ENCODE results near the gene PGK1. TPM values are rescaled to one million over a fixed set of nuclear protein-coding genes. Genes with fewer than 3 reads are reported as not detected.

Gene PGK1
- total RNA-seq, 3 donors from 2014 or later, result 122 to 149 (median 126) TPM

- no peak for DNase-seq (ENCODE audit: low spot score in 2 of 2)
- Histone ChIP-seq H3K27ac (no peak overlapping the region), H3K27me3 (peaks cover 0 to 28% of the 10 kb centered on the region in 2 donors), H3K36me3 (no peaks in the 10 kb centered on the region), H3K4me3 (no peak overlapping the region), H3K4me1 (no peaks in the 10 kb centered on the region), H3K9me3 (no peaks in the 10 kb centered on the region)
- intact Hi-C loops (cut with DNase I; ENCODE audit: low total_unique reads), result no loop called here
- TF ChIP-seq, protein P1, sequence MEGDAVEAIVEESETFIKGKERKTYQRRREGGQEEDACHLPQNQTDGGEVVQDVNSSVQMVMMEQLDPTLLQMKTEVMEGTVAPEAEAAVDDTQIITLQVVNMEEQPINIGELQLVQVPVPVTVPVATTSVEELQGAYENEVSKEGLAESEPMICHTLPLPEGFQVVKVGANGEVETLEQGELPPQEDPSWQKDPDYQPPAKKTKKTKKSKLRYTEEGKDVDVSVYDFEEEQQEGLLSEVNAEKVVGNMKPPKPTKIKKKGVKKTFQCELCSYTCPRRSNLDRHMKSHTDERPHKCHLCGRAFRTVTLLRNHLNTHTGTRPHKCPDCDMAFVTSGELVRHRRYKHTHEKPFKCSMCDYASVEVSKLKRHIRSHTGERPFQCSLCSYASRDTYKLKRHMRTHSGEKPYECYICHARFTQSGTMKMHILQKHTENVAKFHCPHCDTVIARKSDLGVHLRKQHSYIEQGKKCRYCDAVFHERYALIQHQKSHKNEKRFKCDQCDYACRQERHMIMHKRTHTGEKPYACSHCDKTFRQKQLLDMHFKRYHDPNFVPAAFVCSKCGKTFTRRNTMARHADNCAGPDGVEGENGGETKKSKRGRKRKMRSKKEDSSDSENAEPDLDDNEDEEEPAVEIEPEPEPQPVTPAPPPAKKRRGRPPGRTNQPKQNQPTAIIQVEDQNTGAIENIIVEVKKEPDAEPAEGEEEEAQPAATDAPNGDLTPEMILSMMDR (IDR thresholded peaks at IDR 0.05), result no peak
- TF ChIP-seq POLR2A (IDR thresholded peaks at IDR 0.05) (no peak), POLR2AphosphoS5 (IDR thresholded peaks at IDR 0.05) (no peak)
These were observed 12.7 kb downstream of the PGK1 start for GRCh38 chrX:78116766-78117165.

DNA sequence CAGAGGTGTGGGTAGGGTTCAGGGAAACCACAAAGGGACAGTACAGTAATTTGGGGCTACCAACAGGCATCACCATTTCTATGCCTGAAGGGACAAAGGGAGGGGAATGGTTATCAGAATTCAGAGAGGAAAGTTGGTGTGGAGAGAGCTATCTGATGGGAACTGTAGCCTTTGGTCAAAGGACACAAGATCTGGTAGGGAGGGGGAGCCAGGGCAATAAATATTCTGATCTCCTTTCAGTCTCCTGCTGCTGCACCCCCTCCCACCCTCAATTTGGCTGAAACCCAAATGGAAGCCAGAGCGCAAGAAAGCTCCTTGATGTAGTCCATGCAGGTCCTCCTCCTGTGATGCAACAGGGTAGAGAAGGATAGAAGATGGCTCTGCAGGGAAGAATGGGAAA is 14.6 kb downstream of the PGK1 start:
- no peak for DNase-seq (ENCODE audit: low spot score in 2 of 2)
- TF ChIP-seq POLR2AphosphoS5 (IDR thresholded peaks at IDR 0.05) (no peak), POLR2A (IDR thresholded peaks at IDR 0.05) (no peak)
- TF ChIP-seq, protein P1 (IDR thresholded peaks at IDR 0.05), result no peak
- intact Hi-C loops (cut with DNase I; ENCODE audit: low total_unique reads), result no loop called here
- Histone ChIP-seq H3K4me1 (no peaks in the 10 kb centered on the region), H3K27me3 (peaks cover 0 to 31% of the 10 kb centered on the region in 2 donors), H3K27ac (no peak overlapping the region), H3K36me3 (no peaks in the 10 kb centered on the region), H3K9me3 (no peaks in the 10 kb centered on the region), H3K4me3 (no peak overlapping the region)

- no peaks in the 10 kb centered on the region for H3K36me3 ChIP-seq
These were observed 15.6 kb downstream of the PGK1 start for GRCh38 chrX:78119521-78120227.

GRCh38 chrX:78123190-78123589 is 19.1 kb downstream of the PGK1 start:
- no peak for DNase-seq (ENCODE audit: low spot score in 2 of 2)
- TF ChIP-seq, protein P1 (IDR thresholded peaks at IDR 0.05), result no peak
- Histone ChIP-seq H3K4me1 (no peaks in the 10 kb centered on the region), H3K9me3 (no peaks in the 10 kb centered on the region), H3K27me3 (peaks cover 0 to 27% of the 10 kb centered on the region in 2 donors), H3K27ac (no peak overlapping the region), H3K36me3 (no peaks in the 10 kb centered on the region), H3K4me3 (no peak overlapping the region)
- intact Hi-C loops (cut with DNase I; ENCODE audit: low total_unique reads), result no loop called here

More at GRCh38 chrX:78119521-78120227, 15.6 kb downstream of the PGK1 start:
- TF ChIP-seq POLR2A (IDR thresholded peaks at IDR 0.05) (no peak), POLR2AphosphoS5 (IDR thresholded peaks at IDR 0.05) (no peak)
- TF ChIP-seq, protein P1 (IDR thresholded peaks at IDR 0.05), result no peak
- H3K27ac ChIP-seq, result no peak overlapping the region
- H3K4me1 ChIP-seq, result no peaks in the 10 kb centered on the region
- H3K4me3 ChIP-seq, result no peak overlapping the region
- intact Hi-C loops (cut with DNase I; ENCODE audit: low total_unique reads), result no loop called here
- no peak for DNase-seq (ENCODE audit: low spot score in 2 of 2)
- no peaks in the 10 kb centered on the region for H3K9me3 ChIP-seq
- H3K27me3 ChIP-seq, result peaks cover 0 to 29% of the 10 kb centered on the region in 2 donors

- no peak overlapping the region for H3K4me3 ChIP-seq
- no peaks in the 10 kb centered on the region for H3K9me3 ChIP-seq
- H3K27ac ChIP-seq, result no peak overlapping the region
- TF ChIP-seq POLR2AphosphoS5 (IDR thresholded peaks at IDR 0.05) (no peak), POLR2A (IDR thresholded peaks at IDR 0.05) (no peak)
- TF ChIP-seq, protein P1 (IDR thresholded peaks at IDR 0.05), result no peak
- DNase-seq (ENCODE audit: low spot score in 2 of 2), result no peak
- no peaks in the 10 kb centered on the region for H3K4me1 ChIP-seq
- intact Hi-C loops (cut with DNase I; ENCODE audit: low total_unique reads), result no loop called here
- peaks cover 0 to 28% of the 10 kb centered on the region in 2 donors for H3K27me3 ChIP-seq
- no peaks in the 10 kb centered on the region for H3K36me3 ChIP-seq
These were observed 20.3 kb downstream of the PGK1 start for GRCh38 chrX:78124307-78124706.

Measured in breast epithelium (tissue), 4 donors.